Body of pancreas (tissue), 4 donors: ENCODE data around the gene SLC38A3. TPM values are rescaled to one million over a fixed set of nuclear protein-coding genes. Genes with fewer than 3 reads are reported as not detected.
"Not testable (repeated sequence)": the region's sequence is repeated elsewhere in the genome, so short reads cannot be mapped to it uniquely, and the experiment has no call there.

Experiments used
- ATAC-seq: fragments of 150-250 bp; one replicate; pipeline ENCODE4 v1.9.1; 2016
- DNase-seq, 4 donors: peaks; one replicate each; pipeline ENCODE4 v3.0.0-alpha.2; 2019
- H3K27ac ChIP-seq, 4 donors: fragments of 200-600 bp; sonication (generic); 1 replicate in 3 of 4; 2 replicates in 1 of 4; pipeline versions ENCODE4 v1.5.1 to v1.6.1; 2016 to 2019; ENCODE audit warnings: mild to moderate bottlenecking in 1 of 4, mixed read lengths in 1 of 4, moderate library complexity in 1 of 4
- H3K27me3 ChIP-seq, 2 donors: fragments of 200-600 bp; sonication (generic); one replicate each; pipeline ENCODE4 v1.6.0; 2016; ENCODE audit warnings: mild to moderate bottlenecking in 1 of 2
- H3K36me3 ChIP-seq, 2 donors: fragments of 200-600 bp; sonication (generic); replicated peaks in 1 of 2; 2 replicates each; pipeline ENCODE4 v1.5.1; 2016; ENCODE audit warnings: low read depth in 2 of 2; ENCODE audit not compliant: insufficient read depth in 1 of 2
- H3K4me1 ChIP-seq: fragments of 200-600 bp; sonication (generic); one replicate; pipeline ENCODE4 v1.6.0; 2016
- H3K4me3 ChIP-seq, 2 donors: fragments of 200-600 bp; sonication (generic); 1 replicate in 1 of 2; 2 replicates in 1 of 2; pipeline ENCODE4 v1.5.1; 2016 to 2019
- H3K9me3 ChIP-seq, 3 donors: fragments of 200-600 bp; sonication (generic); 1 replicate in 2 of 3; 2 replicates in 1 of 3; pipeline ENCODE4 v1.5.1; 2016
- POLR2A ChIP-seq, 3 donors: fragments of 450-650 bp; IDR thresholded peaks; one replicate each; pipeline ENCODE4 v1.6.1; 2016; ENCODE audit warnings: antibody characterized with exemption in 3 of 3, mild to moderate bottlenecking in 2 of 3
- WGBS, 2 donors: methylation state at CpG; one replicate each; pipeline ENCODE4 v1.1.5; 2017; 5-methylcytosine and 5-hydroxymethylcytosine counted together
- intact Hi-C: fragments of 100-400 bp; cut with DNase I; formaldehyde crosslinking; loops from one replicate; pipeline ENCODE4 v1.15.1; 2023
- total RNA-seq, 2 donors: library from RNA; depleted of rRNA; stranded (reverse); fragments of >200 nt; gene quantifications; one replicate each; pipeline ENCODE4 v1.1.0, GENCODE V29; 2016
- TF ChIP-seq, protein P1 (sequence below), 7 experiments: fragments of 450-650 bp in 4 of 7; fragments of 200-600 bp in 3 of 7; sonication (generic) in 3 of 7; IDR thresholded peaks; one replicate each; pipeline ENCODE4 v1.5.1; 2016 to 2019; ENCODE audit warnings: antibody characterized with exemption in 7 of 7

The SLC38A3 gene
- total RNA-seq, 2 donors from 2014 or later, result 4.6 to 48.0 TPM

DNA sequence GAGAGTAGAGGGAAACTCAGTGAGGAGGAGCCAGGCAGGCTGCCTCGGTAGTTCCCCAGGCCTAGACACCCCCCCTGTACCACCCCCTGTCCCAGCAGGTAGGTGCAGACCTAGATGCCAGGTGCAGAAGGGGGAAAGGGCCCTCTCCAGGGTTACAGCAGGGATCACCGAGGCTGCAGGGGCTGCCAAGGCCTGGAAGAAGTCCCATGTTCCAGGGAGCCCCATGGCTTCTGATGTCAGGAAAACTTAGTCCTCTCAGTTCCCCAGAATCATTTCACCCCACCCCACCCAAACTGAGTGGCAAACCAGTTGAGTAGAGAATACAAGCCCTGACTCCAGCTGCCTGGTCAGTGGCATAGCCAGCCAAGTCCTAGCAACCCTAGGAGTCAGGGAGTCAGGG is 56.4 kb downstream of the SLC38A3 start:
- no peak for DNase-seq
- no peaks in the 10 kb centered on the region for H3K9me3 ChIP-seq
- WGBS, 2 donors, result 51 to 68% methylated on average over 2 of the region's 2 CpGs
- no peaks in the 10 kb centered on the region for H3K27me3 ChIP-seq
- intact Hi-C loops, result no loop called here
- H3K4me1 ChIP-seq, result peaks cover 51% of the 10 kb centered on the region
- TF ChIP-seq POLR2A (IDR thresholded peaks at IDR 0.05), result no peak
- TF ChIP-seq, protein P1, sequence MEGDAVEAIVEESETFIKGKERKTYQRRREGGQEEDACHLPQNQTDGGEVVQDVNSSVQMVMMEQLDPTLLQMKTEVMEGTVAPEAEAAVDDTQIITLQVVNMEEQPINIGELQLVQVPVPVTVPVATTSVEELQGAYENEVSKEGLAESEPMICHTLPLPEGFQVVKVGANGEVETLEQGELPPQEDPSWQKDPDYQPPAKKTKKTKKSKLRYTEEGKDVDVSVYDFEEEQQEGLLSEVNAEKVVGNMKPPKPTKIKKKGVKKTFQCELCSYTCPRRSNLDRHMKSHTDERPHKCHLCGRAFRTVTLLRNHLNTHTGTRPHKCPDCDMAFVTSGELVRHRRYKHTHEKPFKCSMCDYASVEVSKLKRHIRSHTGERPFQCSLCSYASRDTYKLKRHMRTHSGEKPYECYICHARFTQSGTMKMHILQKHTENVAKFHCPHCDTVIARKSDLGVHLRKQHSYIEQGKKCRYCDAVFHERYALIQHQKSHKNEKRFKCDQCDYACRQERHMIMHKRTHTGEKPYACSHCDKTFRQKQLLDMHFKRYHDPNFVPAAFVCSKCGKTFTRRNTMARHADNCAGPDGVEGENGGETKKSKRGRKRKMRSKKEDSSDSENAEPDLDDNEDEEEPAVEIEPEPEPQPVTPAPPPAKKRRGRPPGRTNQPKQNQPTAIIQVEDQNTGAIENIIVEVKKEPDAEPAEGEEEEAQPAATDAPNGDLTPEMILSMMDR (IDR thresholded peaks at IDR 0.05), result no peak
- H3K36me3 ChIP-seq, result peaks cover 4 to 10% of the 10 kb centered on the region in 2 donors
- H3K27ac ChIP-seq, result peak overlapping the region in 3 of 4 donors; percentile 93 to 94 (median 93)
- no peak overlapping the region for H3K4me3 ChIP-seq
- no peak for ATAC-seq

DNA sequence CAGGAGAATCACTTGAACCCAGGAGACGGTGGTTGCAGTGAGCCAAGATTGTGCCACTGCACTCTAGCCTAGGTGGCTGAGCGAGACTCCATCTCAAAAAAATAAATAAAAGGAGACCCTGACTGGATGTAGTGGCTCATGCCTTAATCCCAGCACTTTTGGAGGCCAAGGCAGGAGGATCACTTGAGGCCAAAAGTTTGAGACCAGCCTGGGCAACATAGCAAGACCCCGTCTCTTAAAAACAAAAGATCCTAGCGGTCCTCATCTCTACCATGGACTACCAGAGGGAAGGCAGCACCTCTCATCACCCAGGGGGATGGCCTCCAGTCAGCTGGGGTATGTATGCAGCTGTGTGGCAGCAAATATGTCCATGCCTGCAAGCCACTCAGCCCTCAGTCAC is 57.1 kb downstream of the SLC38A3 start:
- Histone ChIP-seq H3K4me1 (peaks cover 58% of the 10 kb centered on the region), H3K27ac (peak overlapping the region in 3 of 4 donors; percentile 93 to 94 (median 93))
- H3K4me3 ChIP-seq, DNase-seq, ATAC-seq, intact Hi-C loops, H3K36me3 ChIP-seq, H3K27me3 ChIP-seq, H3K9me3 ChIP-seq: not testable (repeated sequence)
- 97 to 98% methylated on average over 4 of the region's 4 CpGs for WGBS, 2 donors

GRCh38 chr3:50262778-50263177 is 57.7 kb downstream of the SLC38A3 start:
- Histone ChIP-seq H3K9me3 (no peaks in the 10 kb centered on the region), H3K27ac (peak overlapping the region in 2 of 4 donors; percentile 94 to 97), H3K27me3 (no peaks in the 10 kb centered on the region), H3K36me3 (peaks cover 0 to 2% of the 10 kb centered on the region in 2 donors), H3K4me1 (peaks cover 64% of the 10 kb centered on the region), H3K4me3 (no peak overlapping the region)
- no peak for DNase-seq
- ATAC-seq, result no peak
- intact Hi-C loops, result no loop called here
- 65 to 87% methylated on average over 3 to 7 of the region's 7 CpGs for WGBS, 2 donors
- TF ChIP-seq POLR2A (IDR thresholded peaks at IDR 0.05), result no peak
- TF ChIP-seq, protein P1 (IDR thresholded peaks at IDR 0.05), result no peak

- no peaks in the 10 kb centered on the region for H3K9me3 ChIP-seq
- H3K4me3 ChIP-seq, result no peak overlapping the region
- no peaks in the 10 kb centered on the region for H3K27me3 ChIP-seq
- H3K36me3 ChIP-seq, result no peaks in the 10 kb centered on the region
- WGBS, 2 donors, result 70% methylated on average over 6 of the region's 6 CpGs
- DNase-seq (no peak), ATAC-seq (no peak)
- peaks cover 73% of the 10 kb centered on the region for H3K4me1 ChIP-seq
- H3K27ac ChIP-seq, result peak overlapping the region; percentile 93 to 97 (median 94)
- intact Hi-C loops, result no loop called here
- TF ChIP-seq POLR2A (IDR thresholded peaks at IDR 0.05), result no peak
- TF ChIP-seq, protein P1 (IDR thresholded peaks at IDR 0.05), result no peak
Measured at GRCh38 chr3:50263478-50264382, 58.7 kb downstream of the SLC38A3 start.

DNA sequence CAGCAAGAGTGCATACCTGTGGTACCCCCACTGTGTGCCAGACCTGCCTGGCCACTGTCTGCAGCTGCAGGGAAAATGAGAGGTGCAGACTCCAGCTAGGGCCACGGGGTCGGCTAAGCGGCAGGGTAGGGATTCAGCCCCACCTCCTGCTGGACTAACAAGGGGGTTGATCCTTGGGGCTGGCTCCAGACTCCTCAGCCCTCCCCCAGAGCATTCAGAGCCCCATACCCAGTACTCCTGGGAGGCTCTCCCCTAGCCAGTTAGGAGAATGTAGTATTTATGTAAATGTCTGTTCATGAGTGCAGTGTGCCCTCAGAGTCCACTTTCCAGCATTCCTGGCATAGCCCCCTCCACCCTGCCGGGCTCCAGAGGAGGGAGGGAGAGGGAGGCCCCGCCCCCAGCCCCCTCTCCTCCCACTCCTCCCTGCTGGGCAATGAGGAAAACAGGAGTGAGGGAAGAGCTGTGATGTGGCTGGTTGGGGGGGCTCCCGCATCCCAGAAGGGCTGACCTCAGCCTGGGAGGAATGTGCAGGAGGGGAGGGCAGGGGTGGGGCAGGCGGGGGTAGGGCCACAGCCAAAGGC is 59.4 kb downstream of the SLC38A3 start:
- H3K9me3 ChIP-seq, result no peaks in the 10 kb centered on the region
- 25 to 36% methylated on average over 6 to 7 of the region's 7 CpGs for WGBS, 2 donors
- H3K27me3 ChIP-seq, result no peaks in the 10 kb centered on the region
- no peaks in the 10 kb centered on the region for H3K36me3 ChIP-seq
- ATAC-seq, result peak; percentile 43
- DNase-seq, result peak; percentile 73 to 86 (median 82)
- H3K27ac ChIP-seq, result peak overlapping the region; percentile 93 to 97 (median 94)
- H3K4me3 ChIP-seq, result no peak overlapping the region
- intact Hi-C loops, result no loop called here
- peaks cover 78% of the 10 kb centered on the region for H3K4me1 ChIP-seq
- TF ChIP-seq, protein P1 (IDR thresholded peaks at IDR 0.05), result no peak
- TF ChIP-seq POLR2A (IDR thresholded peaks at IDR 0.05), result peak in 1 of 3 donors; percentile 35
